Activated CD8-positive, alpha-beta T cell treated with anti-CD3 and anti-CD28 coated beads for 36 hours (primary cell): Measurements from ENCODE around the gene CCR5AS.
A peak's percentile ranks its signal among the peaks of the same experiment; 100 is the strongest.

Experiments
- ATAC-seq: fragments of 200-7000 bp; cut with Tn5 transposase; one replicate; pipeline ENCODE4 v1.10.0; 2021; ENCODE audit warnings: mild to moderate bottlenecking, moderate library complexity
- CTCF ChIA-PET: fragments of 350-600 bp; sonication (Branson Sonifier 250); formaldehyde crosslinking; loops from one replicate; lab custom pipeline; 2021; ENCODE audit warnings: antibody characterized with exemption; lab: Charles Lee
- POLR2A ChIA-PET: fragments of 350-600 bp; sonication (Branson Sonifier 250); formaldehyde crosslinking; loops from one replicate; lab custom pipeline; 2021; ENCODE audit warnings: antibody characterized with exemption; lab: Charles Lee
- DNase-seq: peaks from one replicate; pipeline ENCODE4 v3.0.0-alpha.2; 2020
- H3K27ac Mint-ChIP-seq: one replicate; pipeline ENCODE4 v1.8.0; 2021; ENCODE audit warnings: mild to moderate bottlenecking, mixed read lengths
- H3K27me3 Mint-ChIP-seq: one replicate; pipeline ENCODE4 v1.8.0; 2021; ENCODE audit warnings: mixed read lengths
- H3K36me3 Mint-ChIP-seq: one replicate; pipeline ENCODE4 v1.8.0; 2021; ENCODE audit warnings: low read depth, mixed read lengths
- H3K4me1 Mint-ChIP-seq: one replicate; pipeline ENCODE4 v1.8.0; 2021; ENCODE audit warnings: low read depth, mixed read lengths
- H3K4me3 Mint-ChIP-seq: one replicate; pipeline ENCODE4 v1.8.0; 2021; ENCODE audit warnings: mild to moderate bottlenecking, moderate library complexity, mixed read lengths
- H3K9me3 Mint-ChIP-seq: one replicate; pipeline ENCODE4 v1.8.0; 2021; ENCODE audit warnings: mixed read lengths
- intact Hi-C: fragments of 100-400 bp; cut with micrococcal nuclease; formaldehyde crosslinking; loops from one replicate; pipeline ENCODE4 v1.10.0; 2022
- TF ChIP-seq, protein P1 (sequence below): fragments of 200-600 bp; IDR thresholded peaks from one replicate; pipeline ENCODE4 v1.8.0; 2022; ENCODE audit warnings: antibody characterized with exemption, mild to moderate bottlenecking

Gene CCR5AS

DNA sequence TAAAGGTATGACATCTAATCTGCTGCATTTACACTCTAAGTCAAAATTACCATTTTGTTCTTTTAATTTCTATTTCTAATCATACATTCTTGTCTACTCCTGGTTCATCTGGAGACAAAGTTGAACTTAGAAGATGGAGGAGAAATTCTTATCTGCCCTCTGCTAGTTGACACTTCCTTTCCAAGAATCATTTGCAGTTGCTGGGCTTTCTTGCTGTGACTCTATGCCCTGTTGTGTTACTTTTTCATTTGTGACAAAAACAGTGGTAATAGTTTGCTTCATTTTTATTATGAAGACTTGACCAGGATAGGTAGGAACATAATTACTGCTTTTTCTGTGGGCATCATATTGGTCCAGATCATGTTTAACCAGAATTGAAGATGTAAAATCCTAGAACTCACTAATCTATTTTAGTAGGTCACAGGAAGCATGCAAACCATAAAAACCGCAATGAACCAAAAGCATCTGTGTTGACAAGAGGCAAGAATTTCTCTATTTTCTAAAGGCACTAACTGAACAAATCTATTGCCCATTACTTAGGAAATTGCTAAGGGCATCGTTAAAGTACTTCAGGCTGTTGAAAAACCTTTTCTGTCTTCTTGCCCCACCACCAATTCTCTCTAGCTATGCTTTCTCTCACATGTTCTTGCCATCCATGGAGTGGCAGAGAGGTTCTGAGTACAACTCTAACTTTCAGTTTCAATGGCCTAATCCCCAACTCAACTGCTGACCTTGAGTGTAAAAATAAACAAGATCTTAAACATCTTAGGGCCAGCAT lies 57.2 kb downstream of the CCR5AS start:
- peak; percentile 37 for ATAC-seq
- ChIA-PET POLR2A (interaction anchor here (1.0 to 1.9 kb wide), 3 partner anchors 18 to 46 kb away, joined by 3 to 7 read pairs (median 4); no protein-coding TSS in a partner anchor), CTCF (interaction anchor here (0.9 to 4.0 kb wide), 2 partner anchors 17 to 20 kb away, joined by 3 to 25 read pairs; partner anchors contain the start of gene CCR5)
- TF ChIP-seq, protein P1, sequence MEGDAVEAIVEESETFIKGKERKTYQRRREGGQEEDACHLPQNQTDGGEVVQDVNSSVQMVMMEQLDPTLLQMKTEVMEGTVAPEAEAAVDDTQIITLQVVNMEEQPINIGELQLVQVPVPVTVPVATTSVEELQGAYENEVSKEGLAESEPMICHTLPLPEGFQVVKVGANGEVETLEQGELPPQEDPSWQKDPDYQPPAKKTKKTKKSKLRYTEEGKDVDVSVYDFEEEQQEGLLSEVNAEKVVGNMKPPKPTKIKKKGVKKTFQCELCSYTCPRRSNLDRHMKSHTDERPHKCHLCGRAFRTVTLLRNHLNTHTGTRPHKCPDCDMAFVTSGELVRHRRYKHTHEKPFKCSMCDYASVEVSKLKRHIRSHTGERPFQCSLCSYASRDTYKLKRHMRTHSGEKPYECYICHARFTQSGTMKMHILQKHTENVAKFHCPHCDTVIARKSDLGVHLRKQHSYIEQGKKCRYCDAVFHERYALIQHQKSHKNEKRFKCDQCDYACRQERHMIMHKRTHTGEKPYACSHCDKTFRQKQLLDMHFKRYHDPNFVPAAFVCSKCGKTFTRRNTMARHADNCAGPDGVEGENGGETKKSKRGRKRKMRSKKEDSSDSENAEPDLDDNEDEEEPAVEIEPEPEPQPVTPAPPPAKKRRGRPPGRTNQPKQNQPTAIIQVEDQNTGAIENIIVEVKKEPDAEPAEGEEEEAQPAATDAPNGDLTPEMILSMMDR: no peak
- Mint-ChIP-seq H3K27ac (peak overlapping the region; percentile 83), H3K9me3 (peaks cover 6% of the 10 kb centered on the region), H3K4me1 (peaks cover 59% of the 10 kb centered on the region), H3K27me3 (peaks cover 8% of the 10 kb centered on the region), H3K36me3 (peaks cover 5% of the 10 kb centered on the region), H3K4me3 (peak overlapping the region; percentile 18)
- intact Hi-C loops: no loop called here
- peak; percentile 27 for DNase-seq

- Mint-ChIP-seq H3K27me3 (peaks cover 7% of the 10 kb centered on the region), H3K27ac (peak overlapping the region; percentile 83), H3K4me1 (peaks cover 53% of the 10 kb centered on the region), H3K4me3 (peak overlapping the region; percentile 18), H3K36me3 (peaks cover 5% of the 10 kb centered on the region), H3K9me3 (peaks cover 6% of the 10 kb centered on the region)
- POLR2A ChIA-PET: interaction anchor here (1.0 to 1.2 kb wide), 3 partner anchors 21 to 49 kb away, joined by 3 to 4 read pairs (median 4); no protein-coding TSS in a partner anchor
- intact Hi-C loops: no loop called here
- CTCF ChIA-PET: interaction anchor here (0.9 to 4.0 kb wide), 2 partner anchors 16 to 20 kb away, joined by 3 to 25 read pairs; partner anchors contain the start of gene CCR5
- DNase-seq (no peak), ATAC-seq (no peak)
- TF ChIP-seq, protein P1: no peak
Measured at GRCh38 chr3:46348823-46349482, 57.9 kb downstream of the CCR5AS start.

- intact Hi-C loops: no loop called here
- TF ChIP-seq, protein P1: no peak
- H3K36me3 Mint-ChIP-seq: peaks cover 8% of the 10 kb centered on the region
- POLR2A ChIA-PET: no interaction called here
- H3K27me3 Mint-ChIP-seq: no peaks in the 10 kb centered on the region
- DNase-seq (no peak), ATAC-seq (no peak)
- H3K27ac Mint-ChIP-seq: no peak overlapping the region
- H3K4me1 Mint-ChIP-seq: peaks cover 16% of the 10 kb centered on the region
- CTCF ChIA-PET: no interaction called here
- no peak overlapping the region for H3K4me3 Mint-ChIP-seq
- peaks cover 14% of the 10 kb centered on the region for H3K9me3 Mint-ChIP-seq
Measured at GRCh38 chr3:46344476-46344875, 62.4 kb downstream of the CCR5AS start.

- TF ChIP-seq, protein P1: no peak
- peaks cover 25% of the 10 kb centered on the region for H3K9me3 Mint-ChIP-seq
- DNase-seq: no peak
- intact Hi-C loops: no loop called here
- CTCF ChIA-PET: no interaction called here
- no peak overlapping the region for H3K4me3 Mint-ChIP-seq
- POLR2A ChIA-PET: no interaction called here
- no peak overlapping the region for H3K27ac Mint-ChIP-seq
- H3K36me3 Mint-ChIP-seq: peaks cover 10% of the 10 kb centered on the region
- no peak for ATAC-seq
- H3K27me3 Mint-ChIP-seq: no peaks in the 10 kb centered on the region
- H3K4me1 Mint-ChIP-seq: peaks cover 8% of the 10 kb centered on the region
Measured at GRCh38 chr3:46338840-46339239, 68.0 kb downstream of the CCR5AS start.

GRCh38 chr3:46337911-46338310 lies 69.0 kb downstream of the CCR5AS start:
- POLR2A ChIA-PET: no interaction called here
- peaks cover 10% of the 10 kb centered on the region for H3K36me3 Mint-ChIP-seq
- peaks cover 8% of the 10 kb centered on the region for H3K4me1 Mint-ChIP-seq
- DNase-seq (no peak), ATAC-seq (no peak)
- H3K9me3 Mint-ChIP-seq: peaks cover 25% of the 10 kb centered on the region
- H3K27me3 Mint-ChIP-seq: no peaks in the 10 kb centered on the region
- CTCF ChIA-PET: no interaction called here
- H3K27ac Mint-ChIP-seq: no peak overlapping the region
- intact Hi-C loops: no loop called here
- TF ChIP-seq, protein P1: no peak
- no peak overlapping the region for H3K4me3 Mint-ChIP-seq
